G401.6 (cell line): ENCODE data around the gene TBCD.

Source experiments
- FAIRE-seq: peaks from 2 replicates; lab custom pipeline; 2012; peaks lifted over from hg19 to GRCh38; lab: Jason Lieb, UNC

Gene TBCD

GRCh38 chr17:82810644-82811430 is 59.0 kb downstream of the TBCD start:
- FAIRE-seq: no peak

- FAIRE-seq: no peak
Observed at GRCh38 chr17:82812058-82812457, 60.2 kb downstream of the TBCD start.

GRCh38 chr17:82812601-82813000 is 60.7 kb downstream of the TBCD start:
- no peak for FAIRE-seq

GRCh38 chr17:82813299-82814051 is 61.6 kb downstream of the TBCD start:
- no peak for FAIRE-seq

- no peak for FAIRE-seq
Observed at GRCh38 chr17:82814834-82815233, 63.0 kb downstream of the TBCD start.

- no peak for FAIRE-seq
Observed at GRCh38 chr17:82815354-82815753, 63.5 kb downstream of the TBCD start.

GRCh38 chr17:82815790-82816305 is 64.0 kb downstream of the TBCD start:
- FAIRE-seq: no peak

- no peak for FAIRE-seq
Observed at GRCh38 chr17:82816358-82816757, 64.5 kb downstream of the TBCD start.

- FAIRE-seq: no peak
Observed at GRCh38 chr17:82817947-82818346, 66.1 kb downstream of the TBCD start.

GRCh38 chr17:82820278-82821251 is 68.7 kb downstream of the TBCD start:
- no peak for FAIRE-seq

- no peak for FAIRE-seq
Observed at GRCh38 chr17:82821554-82821953, 69.7 kb downstream of the TBCD start.

GRCh38 chr17:82822281-82822680 is 70.4 kb downstream of the TBCD start:
- FAIRE-seq: no peak

- FAIRE-seq: no peak
Observed at GRCh38 chr17:82823004-82823403, 71.1 kb downstream of the TBCD start.

GRCh38 chr17:82825540-82826124 is 73.8 kb downstream of the TBCD start:
- no peak for FAIRE-seq

- FAIRE-seq: no peak
Observed at GRCh38 chr17:82826211-82826610, 74.3 kb downstream of the TBCD start.

- no peak for FAIRE-seq
Observed at GRCh38 chr17:82826956-82827355, 75.1 kb downstream of the TBCD start.

GRCh38 chr17:82828875-82829487 is 77.1 kb downstream of the TBCD start:
- FAIRE-seq: no peak

- no peak for FAIRE-seq
Observed at GRCh38 chr17:82830249-82830661, 78.4 kb downstream of the TBCD start.

- FAIRE-seq: no peak
Observed at GRCh38 chr17:82831041-82831817, 79.4 kb downstream of the TBCD start.

- no peak for FAIRE-seq
Observed at GRCh38 chr17:82831818-82832200, 79.9 kb downstream of the TBCD start.

- no peak for FAIRE-seq
Observed at GRCh38 chr17:82832411-82832810, 80.5 kb downstream of the TBCD start.
